HepG2 (cell line): ENCODE measurements around the gene ZNF148.

Source experiments
- EZH2 ChIP-seq: conservative IDR thresholded peaks from 2 replicates; pipeline ENCODE4 v1.6.1; 2012; ENCODE audit warnings: mild to moderate bottlenecking, low read depth, low read length, moderate library complexity
- HBP1 ChIP-seq: IDR thresholded peaks from 2 replicates; pipeline ENCODE4 v1.6.1; 2016; ENCODE audit warnings: low read depth, control low read depth
- ZNF280D ChIP-seq: sonication (generic); formaldehyde crosslinking; IDR thresholded peaks from 2 replicates; pipeline ENCODE4 v1.5.1; 2020; ENCODE audit warnings: mild to moderate bottlenecking, missing genetic modification reagents

- no peak for TF ChIP-seq EZH2
- no peak for TF ChIP-seq ZNF280D
- TF ChIP-seq HBP1 (CRISPR knock-in tag) = no peak
These were observed 188.1 kb downstream of the ZNF148 start for GRCh38 chr3:125186800-125187598.
